A549 (cell line): ENCODE measurements around the gene TRPC5OS.

ENCODE experiments used
- CTCF ChIP-seq: fragments of >200 bp; sonication (Bioruptor Twin); formaldehyde crosslinking; IDR thresholded peaks from 3 replicates; pipeline ENCODE4 v1.5.1; 2016
- HDAC2 ChIP-seq: fragments of 200-600 bp; sonication (generic); IDR thresholded peaks from 2 replicates; pipeline ENCODE4 v1.6.1; 2016
- HMGXB4 ChIP-seq: fragments of 250-450 bp; sonication (Bioruptor Pico); IDR thresholded peaks from 2 replicates; pipeline ENCODE4 v1.5.0; 2021; ENCODE audit warnings: mild to moderate bottlenecking, moderate library complexity, borderline replicate concordance
- JUNB ChIP-seq: fragments of >200 bp; sonication (Bioruptor Twin); formaldehyde crosslinking; IDR thresholded peaks from 2 replicates; pipeline ENCODE4 v1.6.1; 2016
- KDM5A ChIP-seq: fragments of 200-600 bp; sonication (generic); IDR thresholded peaks from 2 replicates; pipeline ENCODE4 v1.6.1; 2016; ENCODE audit warnings: antibody characterized with exemption, mild to moderate bottlenecking
- REST ChIP-seq: fragments of 200-600 bp; sonication (generic); IDR thresholded peaks from 2 replicates; pipeline ENCODE4 v1.6.1; 2016; ENCODE audit warnings: antibody characterized with exemption, mild to moderate bottlenecking, moderate library complexity
- TF ChIP-seq, protein P1 (sequence below): fragments of 450-650 bp; IDR thresholded peaks from 2 replicates; pipeline ENCODE4 v1.6.1; 2014; ENCODE audit warnings: antibody characterized with exemption
- TF ChIP-seq, protein P2 (sequence below): fragments of 150-350 bp; IDR thresholded peaks from 2 replicates; pipeline ENCODE4 v1.6.1; 2014; ENCODE audit warnings: low read depth, mild to moderate bottlenecking, low read length

- TF ChIP-seq CTCF (no peak), HMGXB4 (CRISPR knock-in tag) (no peak), REST (no peak), JUNB (no peak), HDAC2 (no peak), KDM5A (no peak)
- TF ChIP-seq, protein P1, sequence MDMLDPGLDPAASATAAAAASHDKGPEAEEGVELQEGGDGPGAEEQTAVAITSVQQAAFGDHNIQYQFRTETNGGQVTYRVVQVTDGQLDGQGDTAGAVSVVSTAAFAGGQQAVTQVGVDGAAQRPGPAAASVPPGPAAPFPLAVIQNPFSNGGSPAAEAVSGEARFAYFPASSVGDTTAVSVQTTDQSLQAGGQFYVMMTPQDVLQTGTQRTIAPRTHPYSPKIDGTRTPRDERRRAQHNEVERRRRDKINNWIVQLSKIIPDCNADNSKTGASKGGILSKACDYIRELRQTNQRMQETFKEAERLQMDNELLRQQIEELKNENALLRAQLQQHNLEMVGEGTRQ: no peak
- TF ChIP-seq, protein P2, sequence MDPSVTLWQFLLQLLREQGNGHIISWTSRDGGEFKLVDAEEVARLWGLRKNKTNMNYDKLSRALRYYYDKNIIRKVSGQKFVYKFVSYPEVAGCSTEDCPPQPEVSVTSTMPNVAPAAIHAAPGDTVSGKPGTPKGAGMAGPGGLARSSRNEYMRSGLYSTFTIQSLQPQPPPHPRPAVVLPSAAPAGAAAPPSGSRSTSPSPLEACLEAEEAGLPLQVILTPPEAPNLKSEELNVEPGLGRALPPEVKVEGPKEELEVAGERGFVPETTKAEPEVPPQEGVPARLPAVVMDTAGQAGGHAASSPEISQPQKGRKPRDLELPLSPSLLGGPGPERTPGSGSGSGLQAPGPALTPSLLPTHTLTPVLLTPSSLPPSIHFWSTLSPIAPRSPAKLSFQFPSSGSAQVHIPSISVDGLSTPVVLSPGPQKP: no peak
Observed at GRCh38 chrX:111848541-111848940, 27.4 kb upstream of the TRPC5OS start.
